HL-60/S4 (cell line): ENCODE results near the gene PXYLP1.

ENCODE experiments used
- in situ Hi-C: fragments of 300-500 bp; cut with MboI; formaldehyde crosslinking; loops from 2 replicates; pipeline ENCODE4 v1.14.3; 2022; ENCODE audit warnings: low sequenced_read_pairs

Gene PXYLP1

DNA sequence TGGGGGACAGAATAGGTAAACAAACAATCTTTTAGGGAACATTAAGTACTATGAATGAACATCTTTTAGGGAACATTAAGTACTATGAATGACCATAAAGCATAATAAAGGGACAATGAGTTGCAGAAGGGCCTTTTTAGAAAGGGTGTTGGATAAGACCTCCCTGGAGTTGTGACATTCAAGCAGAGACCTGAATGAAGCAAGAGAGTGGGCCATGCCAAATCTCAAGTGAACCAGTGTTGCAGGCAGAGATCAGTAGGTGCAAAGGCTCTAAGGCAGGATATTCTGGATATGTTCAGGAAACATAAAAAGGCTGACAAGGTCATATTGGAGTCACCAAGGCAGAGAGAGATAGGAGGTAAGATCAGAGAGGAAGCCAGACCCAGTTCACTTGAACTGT, 107.3 kb downstream of the PXYLP1 start:
- in situ Hi-C loops, result no loop called here

DNA sequence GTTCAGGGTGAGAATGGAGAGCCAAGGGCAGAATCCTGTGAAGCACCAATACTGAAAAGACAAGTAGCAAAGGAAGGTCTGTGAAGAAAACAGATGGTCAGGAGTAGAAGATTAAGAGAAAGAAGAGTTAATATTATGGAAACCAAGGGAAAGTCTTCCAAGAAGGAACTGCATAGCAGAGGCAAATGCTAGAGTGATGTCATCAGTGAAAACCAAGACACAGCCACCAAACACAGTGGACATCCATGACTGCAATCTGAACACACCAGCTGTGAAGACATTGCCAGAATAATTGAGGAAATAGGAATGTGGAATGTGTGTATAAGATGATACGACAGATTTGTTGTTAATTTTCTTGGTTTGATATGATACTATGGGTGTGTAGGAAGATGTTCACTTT, 109.9 kb downstream of the PXYLP1 start:
- in situ Hi-C loops, result no loop called here

GRCh38 chr3:141342386-141342785, 110.8 kb downstream of the PXYLP1 start:
- in situ Hi-C loops, result no loop called here

DNA sequence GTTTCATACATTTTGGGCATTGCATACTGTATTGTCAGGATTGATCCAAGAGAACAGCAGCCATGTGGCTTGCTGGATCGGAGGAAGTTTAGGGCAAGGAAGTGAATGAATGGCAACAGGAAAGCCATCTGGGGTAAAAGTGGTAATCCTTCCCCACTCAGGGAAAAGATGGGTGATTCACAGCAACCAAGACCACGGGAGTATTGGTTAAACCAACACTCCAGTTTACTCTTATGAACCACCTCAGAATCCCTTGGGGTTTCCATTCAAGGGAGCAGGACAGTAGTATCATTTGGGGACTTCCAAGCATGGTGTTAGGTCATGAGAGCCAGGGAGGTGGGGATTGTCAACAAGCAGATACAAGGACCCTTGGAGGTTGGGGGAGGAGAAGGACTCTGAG, 111.5 kb downstream of the PXYLP1 start:
- in situ Hi-C loops, result no loop called here

DNA sequence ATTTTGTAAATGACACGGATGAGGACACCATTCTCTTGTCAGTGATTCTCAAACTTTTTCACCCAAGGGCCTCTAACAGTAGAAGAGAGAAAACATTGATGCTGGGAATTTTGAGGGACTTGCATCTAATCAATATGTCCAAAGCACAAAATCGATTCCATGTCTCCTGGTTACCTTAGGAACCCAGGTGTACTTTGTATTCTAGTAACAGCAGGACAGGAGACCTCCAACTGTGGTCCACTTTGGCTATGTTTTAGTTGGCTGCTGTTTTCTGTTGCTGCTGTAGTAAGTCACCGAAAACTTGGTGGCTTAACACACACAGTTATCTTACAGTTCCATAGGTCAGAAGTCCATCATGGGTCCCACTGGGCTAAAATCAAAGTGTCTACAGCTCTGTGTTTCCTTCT, 112.2 kb downstream of the PXYLP1 start:
- in situ Hi-C loops, result no loop called here
